GM12891 (cell line): Measurements from ENCODE around the gene PCOLCE2.

Experiments used
- DNase-seq: peaks from one replicate; pipeline ENCODE4 v3.0.0; 2011; ENCODE audit warnings: low spot score; ENCODE audit not compliant: insufficient read length
- FAIRE-seq: peaks from 2 replicates; lab custom pipeline; 2011; peaks lifted over from hg19 to GRCh38; lab: Jason Lieb, UNC
- PAX5 ChIP-seq: IDR thresholded peaks from 2 replicates; pipeline ENCODE4 v1.6.1; 2011; ENCODE audit warnings: low read length, moderate library complexity, mild to moderate bottlenecking; ENCODE audit not compliant: insufficient read depth, severe bottlenecking
- POLR2A ChIP-seq: IDR thresholded peaks from 2 replicates; pipeline ENCODE4 v1.6.1; 2011; ENCODE audit warnings: low read depth, low read length, control low read depth
- POLR2AphosphoS5 ChIP-seq: IDR thresholded peaks from 2 replicates; pipeline ENCODE4 v1.6.1; 2011; ENCODE audit warnings: low read depth, low read length, control low read depth
- POU2F2 ChIP-seq: IDR thresholded peaks from 2 replicates; pipeline ENCODE4 v1.6.1; 2011; ENCODE audit warnings: low read depth, mild to moderate bottlenecking, control low read depth, low read length, moderate library complexity
- SPI1 ChIP-seq: IDR thresholded peaks from 2 replicates; pipeline ENCODE4 v1.6.1; 2011; ENCODE audit warnings: low read depth, low read length, control low read depth
- TAF1 ChIP-seq: IDR thresholded peaks from 2 replicates; pipeline ENCODE4 v1.6.1; 2011; ENCODE audit warnings: low read depth, low read length, control low read depth

The PCOLCE2 gene

GRCh38 chr3:142853270-142854168, 35.4 kb downstream of the PCOLCE2 start:
- FAIRE-seq (no peak), DNase-seq (no peak)
- TF ChIP-seq TAF1 (no peak), POU2F2 (no peak), POLR2A (no peak), SPI1 (no peak), POLR2AphosphoS5 (no peak), PAX5 (no peak)

- DNase-seq (no peak), FAIRE-seq (no peak)
- TF ChIP-seq POU2F2 (no peak), TAF1 (no peak), SPI1 (no peak)
Observed at GRCh38 chr3:142852009-142852408, 36.9 kb downstream of the PCOLCE2 start.

GRCh38 chr3:142850395-142851023, 38.4 kb downstream of the PCOLCE2 start:
- TF ChIP-seq TAF1 (no peak), SPI1 (no peak), POLR2A (no peak), POU2F2 (no peak), POLR2AphosphoS5 (no peak), PAX5 (no peak)
- no peak for FAIRE-seq
- DNase-seq = no peak

GRCh38 chr3:142849148-142849547, 39.7 kb downstream of the PCOLCE2 start:
- DNase-seq (no peak), FAIRE-seq (no peak)
- TF ChIP-seq POU2F2 (no peak), SPI1 (no peak), POLR2A (no peak), PAX5 (no peak), TAF1 (no peak)

- FAIRE-seq (no peak), DNase-seq (no peak)
- TF ChIP-seq TAF1 (no peak), POLR2AphosphoS5 (no peak), SPI1 (no peak), POU2F2 (no peak), PAX5 (no peak), POLR2A (no peak)
Observed at GRCh38 chr3:142846779-142847577, 41.9 kb downstream of the PCOLCE2 start.

- FAIRE-seq (no peak), DNase-seq (no peak)
- TF ChIP-seq POLR2A (no peak), PAX5 (no peak), TAF1 (no peak), SPI1 (no peak), POLR2AphosphoS5 (no peak), POU2F2 (no peak)
Observed at GRCh38 chr3:142844339-142844977, 44.4 kb downstream of the PCOLCE2 start.

GRCh38 chr3:142839831-142840230, 49.1 kb downstream of the PCOLCE2 start:
- DNase-seq (no peak), FAIRE-seq (no peak)
- TF ChIP-seq PAX5 (no peak), TAF1 (no peak)

- no peak for DNase-seq
Observed at GRCh38 chr3:142837526-142837925, 51.4 kb downstream of the PCOLCE2 start.

More at GRCh38 chr3:142837526-142837925, 51.4 kb downstream of the PCOLCE2 start:
- FAIRE-seq = no peak
- TF ChIP-seq SPI1 (no peak), POU2F2 (no peak), TAF1 (no peak), POLR2A (no peak), POLR2AphosphoS5 (no peak), PAX5 (no peak)
